Breast epithelium (tissue), 4 donors: ENCODE measurements around the gene FSTL4. TPM values are rescaled to one million over a fixed set of nuclear protein-coding genes. Genes with fewer than 3 reads are reported as not detected.
A peak's percentile ranks its signal among the peaks of the same experiment; 100 is the strongest.
"Not testable (repeated sequence)": the region's sequence is repeated elsewhere in the genome, so short reads cannot be mapped to it uniquely, and the experiment has no call there.

ENCODE experiments used
- DNase-seq, 2 donors: peaks; one replicate each; pipeline ENCODE4 v3.0.0-alpha.2; 2019; ENCODE audit warnings: low spot score in 2 of 2
- H3K27ac ChIP-seq, 2 donors: fragments of 200-600 bp; sonication (generic) in 1 of 2; one replicate each; pipeline ENCODE4 v1.5.1; 2016 to 2019; ENCODE audit warnings: mild to moderate bottlenecking in 1 of 2
- H3K27me3 ChIP-seq, 2 donors: fragments of 200-600 bp; sonication (generic) in 1 of 2; one replicate each; pipeline versions ENCODE4 v1.5.1 to v1.6.0; 2017 to 2019; ENCODE audit warnings: control low read depth in 1 of 2, mild to moderate bottlenecking in 1 of 2
- H3K36me3 ChIP-seq: fragments of 200-600 bp; one replicate; pipeline ENCODE4 v1.5.1; 2019
- H3K4me1 ChIP-seq, 2 donors: fragments of 200-600 bp; sonication (generic); one replicate each; pipeline ENCODE4 v1.5.1; 2016 to 2019; ENCODE audit warnings: control low read depth in 1 of 2
- H3K4me3 ChIP-seq, 3 donors: fragments of 200-600 bp; sonication (generic); 1 replicate in 2 of 3; 2 replicates in 1 of 3; pipeline ENCODE4 v1.5.1; 2016 to 2019; ENCODE audit warnings: mild to moderate bottlenecking in 3 of 3, moderate library complexity in 2 of 3
- H3K9me3 ChIP-seq, 2 donors: fragments of 200-600 bp; sonication (generic) in 1 of 2; one replicate each; pipeline ENCODE4 v1.5.1; 2016 to 2019; ENCODE audit warnings: control low read depth in 1 of 2
- POLR2A ChIP-seq: fragments of 450-650 bp; IDR thresholded peaks from one replicate; pipeline ENCODE4 v1.6.1; 2016; ENCODE audit warnings: antibody characterized with exemption, mild to moderate bottlenecking, moderate library complexity
- POLR2AphosphoS5 ChIP-seq, 3 donors: sonication (generic); formaldehyde crosslinking; IDR thresholded peaks; one replicate each; pipeline ENCODE4 v1.6.1; 2017; ENCODE audit warnings: antibody characterized with exemption in 3 of 3
- intact Hi-C: fragments of 100-400 bp; cut with DNase I; formaldehyde crosslinking; loops from one replicate; pipeline ENCODE4 v1.15.1; 2023; ENCODE audit warnings: low total_unique reads
- total RNA-seq, 3 donors: library from RNA; depleted of rRNA; stranded (reverse); fragments of >200 nt; gene quantifications; one replicate each; pipeline ENCODE4 v1.1.0, GENCODE V29; 2016
- TF ChIP-seq, protein P1 (sequence below), 3 donors: fragments of 450-650 bp; IDR thresholded peaks; one replicate each; pipeline ENCODE4 v1.5.1; 2016 to 2017; ENCODE audit warnings: antibody characterized with exemption in 3 of 3, mild to moderate bottlenecking in 3 of 3, moderate library complexity in 3 of 3

FSTL4 gene
- total RNA-seq, 3 donors from 2014 or later = 0.16 to 0.98 (median 0.88) TPM

DNA sequence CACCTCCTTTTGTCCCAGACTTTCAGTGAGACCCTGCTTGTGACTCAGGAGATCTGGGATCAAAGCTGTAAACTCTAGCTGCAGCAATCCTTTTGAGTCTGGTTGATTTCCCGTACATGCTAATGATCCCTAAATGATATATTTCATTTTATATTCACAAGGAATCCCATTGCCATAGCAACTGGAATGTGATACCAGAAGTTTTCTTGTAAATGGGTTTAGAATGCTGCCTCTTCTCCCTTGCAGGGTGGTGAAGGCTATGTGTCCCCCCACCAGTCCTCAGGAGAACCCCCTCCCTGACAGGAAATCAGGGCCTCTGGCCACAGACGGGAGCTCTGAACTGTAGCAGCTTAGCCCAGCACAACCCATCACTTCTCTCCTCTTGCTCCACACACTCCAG lies 215.0 kb downstream of the FSTL4 start:
- DNase-seq = no peak
- Histone ChIP-seq H3K27me3 (no peaks in the 10 kb centered on the region), H3K27ac (no peak overlapping the region), H3K9me3 (no peaks in the 10 kb centered on the region), H3K4me3 (no peak overlapping the region), H3K36me3 (no peaks in the 10 kb centered on the region), H3K4me1 (no peaks in the 10 kb centered on the region)
- TF ChIP-seq POLR2A (no peak), POLR2AphosphoS5 (IDR thresholded peaks at IDR 0.05) (no peak)
- TF ChIP-seq, protein P1, sequence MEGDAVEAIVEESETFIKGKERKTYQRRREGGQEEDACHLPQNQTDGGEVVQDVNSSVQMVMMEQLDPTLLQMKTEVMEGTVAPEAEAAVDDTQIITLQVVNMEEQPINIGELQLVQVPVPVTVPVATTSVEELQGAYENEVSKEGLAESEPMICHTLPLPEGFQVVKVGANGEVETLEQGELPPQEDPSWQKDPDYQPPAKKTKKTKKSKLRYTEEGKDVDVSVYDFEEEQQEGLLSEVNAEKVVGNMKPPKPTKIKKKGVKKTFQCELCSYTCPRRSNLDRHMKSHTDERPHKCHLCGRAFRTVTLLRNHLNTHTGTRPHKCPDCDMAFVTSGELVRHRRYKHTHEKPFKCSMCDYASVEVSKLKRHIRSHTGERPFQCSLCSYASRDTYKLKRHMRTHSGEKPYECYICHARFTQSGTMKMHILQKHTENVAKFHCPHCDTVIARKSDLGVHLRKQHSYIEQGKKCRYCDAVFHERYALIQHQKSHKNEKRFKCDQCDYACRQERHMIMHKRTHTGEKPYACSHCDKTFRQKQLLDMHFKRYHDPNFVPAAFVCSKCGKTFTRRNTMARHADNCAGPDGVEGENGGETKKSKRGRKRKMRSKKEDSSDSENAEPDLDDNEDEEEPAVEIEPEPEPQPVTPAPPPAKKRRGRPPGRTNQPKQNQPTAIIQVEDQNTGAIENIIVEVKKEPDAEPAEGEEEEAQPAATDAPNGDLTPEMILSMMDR (IDR thresholded peaks at IDR 0.05) = no peak
- intact Hi-C loops = no loop called here

DNA sequence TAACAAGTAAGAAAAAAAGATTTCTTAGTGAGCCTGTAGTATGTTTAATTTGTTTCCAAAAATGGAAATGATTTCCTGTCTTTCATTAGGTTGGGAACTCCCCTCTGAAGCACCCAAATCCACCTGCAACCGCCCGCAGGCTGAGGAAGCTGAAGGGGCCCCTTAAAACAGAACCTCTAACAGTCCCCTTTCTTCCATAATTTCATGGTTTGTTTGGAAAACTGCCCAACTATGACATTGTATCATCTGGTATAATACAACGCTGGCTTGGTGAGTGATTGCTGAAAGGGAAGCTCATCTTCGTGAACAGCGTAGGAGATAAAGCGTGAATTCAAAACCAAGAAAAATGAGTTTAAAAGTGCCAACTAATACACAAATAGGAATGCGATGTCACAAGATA lies 215.5 kb downstream of the FSTL4 start:
- intact Hi-C loops = no loop called here

DNA sequence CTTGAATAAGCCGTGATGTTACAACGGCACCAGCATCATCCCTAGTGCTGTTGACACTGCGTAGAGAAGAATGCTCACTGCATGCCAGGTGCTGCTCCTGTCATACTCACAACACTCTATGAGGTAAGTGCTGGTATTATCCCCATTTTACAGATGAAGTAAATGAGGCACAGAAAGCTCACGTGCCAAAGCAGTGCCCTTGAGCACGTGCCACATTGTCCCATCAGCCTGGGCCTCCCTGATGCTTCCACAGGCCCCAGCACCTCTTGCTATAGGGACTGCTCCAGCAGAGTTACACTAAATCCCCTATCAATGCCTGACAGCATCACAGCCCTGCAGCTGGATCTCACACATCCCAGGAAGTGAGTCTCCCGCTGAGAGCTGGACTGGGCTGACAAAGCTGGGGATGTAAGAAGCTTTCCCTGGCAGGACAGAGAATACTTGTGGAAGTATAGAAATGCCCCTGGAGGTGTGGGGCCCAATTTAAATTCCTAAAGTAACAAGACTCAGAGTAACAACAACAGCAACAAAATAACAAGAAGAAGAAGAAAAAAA lies 216.1 kb downstream of the FSTL4 start:
- no peak for TF ChIP-seq POLR2A
- TF ChIP-seq, protein P1 (IDR thresholded peaks at IDR 0.05) = no peak
- TF ChIP-seq POLR2AphosphoS5 (IDR thresholded peaks at IDR 0.05) = no peak
- intact Hi-C loops = no loop called here
- no peak for DNase-seq
- no peaks in the 10 kb centered on the region for H3K36me3 ChIP-seq
- no peaks in the 10 kb centered on the region for H3K4me1 ChIP-seq
- no peaks in the 10 kb centered on the region for H3K9me3 ChIP-seq
- H3K4me3 ChIP-seq = no peak overlapping the region
- no peak overlapping the region for H3K27ac ChIP-seq
- H3K27me3 ChIP-seq = no peaks in the 10 kb centered on the region

More for the DNA sequence above, 215.5 kb downstream of the FSTL4 start:
- no peaks in the 10 kb centered on the region for H3K27me3 ChIP-seq
- DNase-seq = no peak
- no peaks in the 10 kb centered on the region for H3K4me1 ChIP-seq
- H3K4me3 ChIP-seq = no peak overlapping the region
- no peak overlapping the region for H3K27ac ChIP-seq
- no peaks in the 10 kb centered on the region for H3K9me3 ChIP-seq
- H3K36me3 ChIP-seq = no peaks in the 10 kb centered on the region
- TF ChIP-seq, protein P1 (IDR thresholded peaks at IDR 0.05) = no peak
- TF ChIP-seq POLR2AphosphoS5 (IDR thresholded peaks at IDR 0.05) (no peak), POLR2A (no peak)

DNA sequence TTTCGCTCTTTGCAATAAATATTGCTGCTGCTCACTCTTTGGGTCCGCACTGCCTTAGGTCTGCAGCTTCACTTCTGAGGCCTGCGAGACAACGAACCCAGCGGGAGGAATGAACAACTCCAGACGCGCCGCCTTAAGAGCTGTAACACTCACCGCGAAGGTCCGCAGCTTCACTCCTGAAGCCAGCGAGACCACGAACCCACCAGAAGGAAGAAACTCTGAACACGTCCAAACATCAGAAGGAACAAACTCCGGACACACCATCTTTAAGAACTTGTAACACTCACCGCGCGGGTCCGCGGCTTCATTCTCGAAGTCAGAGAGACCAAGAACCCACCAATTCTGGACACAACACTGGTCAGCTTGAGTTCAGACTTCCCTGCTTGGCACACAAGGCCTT lies 217.1 kb downstream of the FSTL4 start:
- H3K4me3 ChIP-seq, H3K36me3 ChIP-seq, DNase-seq, H3K9me3 ChIP-seq, intact Hi-C loops, H3K27me3 ChIP-seq, H3K27ac ChIP-seq, H3K4me1 ChIP-seq: not testable (repeated sequence)

DNA sequence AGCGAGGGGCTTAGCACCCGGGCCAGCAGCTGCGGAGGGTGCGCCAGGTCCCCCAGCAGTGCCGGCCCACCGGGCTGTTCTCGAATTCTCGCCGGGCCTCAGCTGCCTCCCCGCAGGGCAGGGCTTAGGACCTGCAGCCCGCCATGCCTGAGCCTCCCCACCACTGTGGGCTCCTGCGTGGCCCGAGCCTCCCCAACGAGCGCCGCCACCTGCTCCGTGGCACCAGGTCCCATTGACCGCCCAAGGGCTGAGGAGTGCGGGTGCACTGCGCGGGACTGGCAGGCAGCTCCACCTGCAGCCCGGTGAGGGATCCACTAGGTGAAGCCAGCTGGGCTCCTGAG lies 217.9 kb downstream of the FSTL4 start:
- intact Hi-C loops, H3K4me3 ChIP-seq, H3K27me3 ChIP-seq, H3K27ac ChIP-seq, H3K36me3 ChIP-seq, H3K4me1 ChIP-seq, H3K9me3 ChIP-seq: not testable (repeated sequence)
- peak in 1 of 2 donors; percentile 43 for DNase-seq

DNA sequence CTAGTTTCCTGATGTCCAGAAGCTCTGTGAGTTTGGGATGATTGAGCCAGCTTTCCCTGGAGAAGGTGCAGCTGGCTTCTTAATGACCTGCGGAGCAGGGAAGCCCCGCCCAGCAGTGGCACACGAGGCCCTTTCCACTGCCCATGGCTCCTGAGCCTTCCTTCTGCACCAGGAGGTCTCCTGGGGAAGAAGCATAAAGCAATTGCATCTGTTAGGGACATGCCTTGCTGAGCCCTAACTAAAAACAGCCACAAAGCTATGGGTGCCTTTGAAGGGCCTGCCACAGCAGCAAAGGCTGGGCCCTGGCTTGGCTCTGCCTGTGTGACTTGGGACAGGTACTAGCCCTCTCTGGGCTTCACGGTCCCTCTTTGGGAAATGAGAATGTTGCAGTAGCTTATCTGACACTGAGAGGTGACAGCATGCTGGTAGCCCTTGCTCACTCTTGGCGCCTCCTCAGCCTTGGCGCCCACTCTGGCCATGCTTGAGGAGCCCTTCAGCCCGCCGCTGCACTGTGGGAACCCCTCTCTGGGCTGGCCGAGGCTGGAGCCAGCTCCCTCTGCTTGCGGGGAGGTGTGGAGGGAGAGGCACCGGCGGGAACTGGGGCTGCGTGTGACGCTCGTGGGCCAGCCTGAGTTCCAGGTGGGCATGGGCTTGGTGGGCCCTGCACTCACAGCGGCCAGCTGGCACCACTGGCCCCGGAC lies 218.4 kb downstream of the FSTL4 start:
- Histone ChIP-seq H3K27me3 (no peaks in the 10 kb centered on the region), H3K9me3 (no peaks in the 10 kb centered on the region), H3K36me3 (no peaks in the 10 kb centered on the region), H3K4me1 (no peaks in the 10 kb centered on the region), H3K27ac (no peak overlapping the region), H3K4me3 (no peak overlapping the region)
- no peak for DNase-seq
- intact Hi-C loops = no loop called here
- TF ChIP-seq, protein P1 (IDR thresholded peaks at IDR 0.05) = no peak
- no peak for TF ChIP-seq POLR2AphosphoS5 (IDR thresholded peaks at IDR 0.05)
- no peak for TF ChIP-seq POLR2A
